HG02759 (cell line): Measurements from ENCODE around the gene FASLG.
A peak's percentile ranks its signal among the peaks of the same experiment; 100 is the strongest.

Experiments
- ATAC-seq: cut with Tn5 transposase; IDR thresholded peaks from one replicate; pipeline ENCODE4 v1.9.1; 2021; ENCODE audit warnings: mild to moderate bottlenecking, moderate library complexity; ENCODE audit not compliant: unreplicated experiment

Gene FASLG

GRCh38 chr1:172642970-172643369 lies 15.9 kb upstream of the FASLG start:
- no peak for ATAC-seq

DNA sequence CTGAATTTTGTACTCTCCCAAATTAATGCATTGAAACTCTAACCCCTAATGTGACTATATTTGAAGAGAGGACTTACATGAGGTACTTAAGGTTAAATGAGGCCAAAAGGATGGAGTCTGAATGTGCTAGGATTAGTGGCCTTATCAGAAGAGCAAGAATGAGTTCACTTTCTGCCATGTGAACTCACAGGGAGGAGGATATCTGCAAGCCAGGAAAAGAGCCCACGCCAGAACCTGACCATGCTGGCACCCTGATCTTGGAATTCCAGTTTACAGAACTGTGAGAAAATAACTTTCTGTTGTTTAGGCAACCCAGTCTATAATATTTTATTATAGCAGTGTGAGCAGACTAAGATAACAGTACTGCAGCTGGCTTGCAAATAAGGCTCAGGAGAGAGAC lies 12.2 kb upstream of the FASLG start:
- ATAC-seq: no peak

DNA sequence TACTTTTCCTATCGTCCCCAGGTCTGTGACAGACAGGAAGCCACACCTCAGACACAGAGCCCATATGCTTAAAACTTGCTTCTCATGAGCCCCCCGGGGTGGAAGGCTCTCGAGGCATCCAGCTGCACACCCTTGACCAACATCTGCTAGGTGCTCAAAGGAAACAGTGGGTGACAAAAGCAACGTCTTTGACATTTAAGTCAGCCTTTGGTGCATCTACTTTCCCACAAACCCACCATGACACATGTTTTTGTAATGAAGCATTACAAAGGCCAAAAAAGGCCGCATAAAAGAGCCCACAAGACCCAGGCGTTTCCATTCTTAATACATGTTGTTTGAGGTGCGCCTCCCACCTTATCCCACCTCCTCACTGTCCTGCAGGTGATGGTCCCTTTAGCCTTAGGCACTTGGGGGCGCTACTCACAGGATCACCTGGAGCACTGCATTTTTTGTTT lies 11.8 kb upstream of the FASLG start:
- no peak for ATAC-seq

- no peak for ATAC-seq
Observed at GRCh38 chr1:172647987-172648386, 10.9 kb upstream of the FASLG start.

DNA sequence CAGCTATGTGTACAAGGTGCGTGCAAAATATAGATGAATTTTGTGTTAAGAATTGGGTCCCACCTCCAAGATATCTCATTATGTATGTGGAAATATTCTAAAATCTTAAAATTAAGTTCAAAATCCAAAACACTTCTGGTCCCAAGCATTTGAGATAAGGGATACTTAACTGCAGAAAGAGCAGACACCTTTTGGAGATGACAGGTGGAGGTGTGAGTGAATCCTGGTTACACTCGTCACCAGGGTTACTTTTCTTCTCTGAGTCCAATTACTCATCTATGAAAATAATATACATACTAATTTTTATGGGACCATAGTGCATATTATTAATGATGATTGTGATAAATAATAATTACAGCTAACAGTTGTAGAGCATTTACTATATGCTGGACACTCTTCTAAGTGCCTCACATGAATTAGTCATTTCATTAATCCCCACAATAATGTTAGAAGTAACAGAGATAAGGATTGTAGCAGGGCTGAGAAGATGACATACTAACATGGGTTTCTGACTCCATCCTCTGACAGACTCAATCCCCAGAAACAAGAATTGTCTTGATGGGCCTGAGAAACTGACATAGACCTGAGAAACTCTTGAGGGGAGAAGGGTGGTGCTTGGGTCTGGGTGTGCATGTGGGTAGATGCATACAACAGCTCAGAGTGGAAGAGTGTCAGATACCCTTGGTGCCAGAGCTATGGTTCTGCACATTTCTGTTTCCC lies 8.3 kb upstream of the FASLG start:
- ATAC-seq: no peak

GRCh38 chr1:172653015-172653709 lies 5.7 kb upstream of the FASLG start:
- no peak for ATAC-seq

- ATAC-seq: no peak
Observed at GRCh38 chr1:172654535-172654934, 4.4 kb upstream of the FASLG start.

GRCh38 chr1:172656576-172656975 lies 2.3 kb upstream of the FASLG start:
- no peak for ATAC-seq

GRCh38 chr1:172657586-172657985 lies 1.3 kb upstream of the FASLG start:
- no peak for ATAC-seq

DNA sequence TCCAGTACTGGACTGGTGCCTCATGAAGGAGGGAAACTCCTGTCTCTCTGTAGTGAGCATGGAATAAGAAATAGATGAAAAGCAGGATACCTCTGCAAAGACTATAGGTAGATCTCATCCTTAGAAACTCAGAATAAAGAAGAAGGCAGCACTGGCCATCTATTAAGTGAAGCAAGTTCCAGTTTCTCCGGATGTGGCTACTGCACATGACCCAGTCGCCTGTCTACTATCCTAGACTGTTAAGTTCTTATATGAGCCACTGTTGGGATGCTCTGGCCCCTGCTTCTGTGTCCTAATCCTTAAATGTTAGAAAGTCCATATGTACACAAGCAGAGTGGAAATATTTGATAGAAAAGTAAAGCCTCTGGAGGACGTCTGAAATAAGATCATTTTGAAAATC lies 2.2 kb downstream of the FASLG start:
- ATAC-seq: no peak

DNA sequence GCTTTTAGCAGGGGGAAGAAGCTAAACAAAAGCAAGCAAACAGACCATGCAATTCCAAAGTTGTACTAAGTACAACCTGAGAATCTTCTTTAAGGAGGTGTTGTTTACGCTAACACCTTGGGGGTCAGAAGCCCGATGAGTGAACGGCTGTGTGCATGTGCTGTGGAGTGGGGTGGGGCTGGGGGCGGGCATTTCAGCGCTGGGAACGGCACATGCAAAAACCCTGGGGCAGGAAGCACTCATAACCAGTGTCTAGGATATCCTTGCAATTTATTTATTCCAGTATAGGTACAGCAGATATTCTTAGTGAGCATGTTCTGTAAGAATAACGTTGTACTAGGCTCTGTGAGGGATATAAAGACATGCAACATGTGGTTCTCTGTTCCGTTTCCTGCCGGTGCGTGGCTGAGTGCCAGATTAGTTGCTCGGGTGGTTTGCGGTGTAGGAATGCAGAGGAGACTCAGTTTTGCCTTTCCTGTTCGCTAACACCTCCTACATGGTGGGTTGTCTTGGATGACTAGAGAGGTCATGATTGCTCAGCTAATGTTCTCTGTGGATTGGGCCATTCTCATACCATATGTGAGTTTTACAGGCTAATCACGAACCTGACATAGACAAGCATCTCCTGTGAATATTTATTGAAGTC lies 3.7 kb downstream of the FASLG start:
- ATAC-seq: peak; percentile 87

DNA sequence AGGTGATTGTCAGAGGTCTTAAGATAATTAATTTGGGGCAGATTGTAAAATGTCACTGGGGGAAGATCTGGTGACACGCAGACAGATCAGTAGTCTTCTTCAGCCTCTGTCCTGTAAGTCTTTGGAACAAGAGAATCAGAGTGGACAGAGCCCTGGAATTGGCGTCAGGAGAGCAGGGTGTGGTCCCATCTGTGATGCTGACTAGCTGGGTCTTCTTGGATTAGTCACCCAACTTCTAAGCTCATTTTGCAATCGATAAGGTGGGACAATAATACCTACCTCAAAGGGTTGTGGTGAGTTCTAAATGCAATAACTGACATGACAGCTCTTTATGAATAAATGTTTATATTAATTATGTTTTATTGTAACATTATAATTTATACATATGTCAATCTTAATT lies 4.8 kb downstream of the FASLG start:
- no peak for ATAC-seq

DNA sequence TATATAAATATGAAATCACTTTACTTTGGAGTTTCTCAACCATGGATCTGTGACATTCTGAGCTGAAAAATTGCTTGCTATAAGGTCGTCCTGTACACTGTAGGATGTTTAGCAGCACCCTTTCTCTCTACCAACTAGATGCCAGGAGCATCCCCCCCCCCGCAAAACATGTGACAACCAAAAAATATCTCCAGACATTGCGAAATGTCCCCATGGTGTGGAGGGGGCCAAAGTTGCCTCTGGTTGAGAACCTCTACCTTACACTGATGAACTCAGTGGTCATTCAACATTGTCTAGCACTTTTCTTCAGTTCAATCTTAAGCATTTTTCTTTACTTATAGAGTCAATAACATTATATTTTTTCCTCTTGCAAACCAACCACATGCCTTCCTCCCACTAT lies 9.2 kb downstream of the FASLG start:
- ATAC-seq: no peak

DNA sequence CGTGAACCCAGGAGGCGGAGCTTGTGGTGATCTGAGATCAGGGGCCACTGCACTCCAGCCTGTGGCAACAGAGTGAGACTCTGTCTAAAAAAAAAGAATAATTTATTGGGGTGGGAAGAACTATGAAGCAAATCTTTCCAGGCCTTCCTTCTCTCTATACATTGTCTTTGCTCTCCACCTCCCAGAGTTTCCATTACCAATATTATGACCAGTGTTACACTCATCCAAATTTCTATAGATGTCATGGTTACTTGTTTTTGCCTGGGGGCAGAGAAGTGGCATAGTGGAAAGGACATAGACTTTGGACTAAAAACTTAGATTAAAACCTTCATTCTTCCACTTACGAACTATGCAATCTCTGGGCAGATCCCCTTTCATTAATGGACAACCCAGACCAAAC lies 10.1 kb downstream of the FASLG start:
- no peak for ATAC-seq

- no peak for ATAC-seq
Observed at GRCh38 chr1:172670316-172670715, 11.4 kb downstream of the FASLG start.

- ATAC-seq: no peak
Observed at GRCh38 chr1:172670791-172671190, 11.9 kb downstream of the FASLG start.

DNA sequence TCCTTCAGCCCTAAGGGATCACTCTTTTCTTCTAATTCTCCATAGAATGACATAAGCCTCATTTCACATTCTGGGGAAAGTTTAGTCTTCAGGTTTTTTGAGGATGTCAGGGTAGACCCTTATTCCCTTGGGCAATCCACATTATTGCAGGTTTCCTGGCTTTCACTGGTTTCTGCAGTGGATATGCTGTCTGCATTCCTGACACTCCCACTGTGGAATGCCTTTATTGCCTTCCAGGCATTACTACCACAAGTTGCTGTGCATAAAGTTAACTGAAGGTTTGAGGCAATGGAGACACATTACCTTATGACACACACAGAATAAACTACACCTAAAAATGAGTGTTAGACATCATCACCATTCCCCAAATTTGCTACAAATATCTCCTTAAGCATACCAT lies 12.7 kb downstream of the FASLG start:
- ATAC-seq: no peak

- ATAC-seq: no peak
Observed at GRCh38 chr1:172672720-172673119, 13.8 kb downstream of the FASLG start.

GRCh38 chr1:172673761-172674160 lies 14.9 kb downstream of the FASLG start:
- no peak for ATAC-seq

- no peak for ATAC-seq
Observed at GRCh38 chr1:172674831-172675613, 16.1 kb downstream of the FASLG start.
